Measurements from ENCODE around the gene ARL6IP5. TPM values are rescaled to one million over a fixed set of nuclear protein-coding genes. Genes with fewer than 3 reads are reported as not detected.

ARL6IP5 gene
- total and polyA plus RNA-seq, 2 of the 13 experiments (the other 11 are each of a cell fraction or from before 2014, with no cell fraction given): 23.7 to 29.6 TPM

- TF ChIP-seq HNF1A (IDR thresholded peaks at IDR 0.05; ENCODE audit: low read depth) (no peak), HNF1A (CRISPR knock-in tag; IDR thresholded peaks at IDR 0.05; ENCODE audit: borderline replicate concordance) (no peak), ZBTB43 (CRISPR knock-in tag; conservative IDR thresholded peaks at IDR 0.05) (no peak), ATF6 (CRISPR knock-in tag; conservative IDR thresholded peaks at IDR 0.05) (no peak), SMC3 (IDR thresholded peaks at IDR 0.05; ENCODE audit: low read length) (no peak), EZH2 (conservative IDR thresholded peaks at IDR 0.05; ENCODE audit: low read depth, low read length) (no peak), GLI4 (CRISPR knock-in tag; IDR thresholded peaks at IDR 0.05; ENCODE audit: borderline replicate concordance) (no peak), MYPOP (CRISPR knock-in tag; IDR thresholded peaks at IDR 0.05) (no peak), ZNF883 (CRISPR knock-in tag; IDR thresholded peaks at IDR 0.05; ENCODE audit: not compliant biosample characterization) (no peak)
Observed at GRCh38 chr3:69102384-69102783, 17.6 kb downstream of the ARL6IP5 start (continued).

Measured in HepG2 (cell line).